Neural cell (in vitro differentiated cells): ENCODE measurements around the gene PYGO2. TPM values are rescaled to one million over a fixed set of nuclear protein-coding genes. Genes with fewer than 3 reads are reported as not detected.

Experiments
- H2AFZ ChIP-seq: fragments of 200-600, 300-800 bp; sonication (generic), shearing (Covaris generic); 2 replicates; pipeline ENCODE4 v1.6.0; 2014; ENCODE audit warnings: low read depth, mild to moderate bottlenecking, antibody characterized with exemption, low read length, moderate library complexity
- H3F3A ChIP-seq: fragments of 200-600 bp; shearing (Covaris generic); 2 replicates; pipeline ENCODE4 v1.6.1; 2016; ENCODE audit warnings: mild to moderate bottlenecking, moderate library complexity, mixed read lengths, antibody characterized with exemption, low read length; ENCODE audit not compliant: insufficient read depth, poor library complexity, severe bottlenecking
- H3K27ac ChIP-seq: fragments of 200-600, 300-800 bp; sonication (generic), shearing (Covaris generic); 2 replicates; pipeline ENCODE4 v1.5.1; 2014; ENCODE audit warnings: mild to moderate bottlenecking, low read length, moderate library complexity
- H3K27me3 ChIP-seq: fragments of 300-800, 200-600 bp; sonication (generic), shearing (Covaris generic); 2 replicates; pipeline ENCODE4 v1.6.0; 2014; ENCODE audit warnings: mild to moderate bottlenecking, low read depth, low read length, moderate library complexity; ENCODE audit not compliant: insufficient read depth
- H3K36me3 ChIP-seq: fragments of 300-800, 200-600 bp; sonication (generic), shearing (Covaris generic); 2 replicates; pipeline ENCODE4 v1.5.1; 2014; ENCODE audit warnings: mild to moderate bottlenecking, antibody characterized with exemption, low read length, moderate library complexity; ENCODE audit not compliant: insufficient read depth
- H3K4me2 ChIP-seq: fragments of 300-800, 200-600 bp; sonication (generic), shearing (Covaris generic); 2 replicates; pipeline ENCODE4 v1.6.0; 2014; ENCODE audit warnings: mild to moderate bottlenecking, low read length
- H3K4me3 ChIP-seq: fragments of 300-800, 200-600 bp; sonication (generic), shearing (Covaris generic); 2 replicates; pipeline ENCODE4 v1.5.1; 2014; ENCODE audit warnings: mild to moderate bottlenecking, low read length, moderate library complexity
- H3K79me2 ChIP-seq: fragments of 200-600 bp; shearing (Covaris generic); replicated peaks from 2 replicates; pipeline ENCODE4 v1.6.0; 2014; ENCODE audit warnings: mild to moderate bottlenecking, low read length, moderate library complexity; ENCODE audit not compliant: insufficient read depth
- H3K9ac ChIP-seq: fragments of 300-800, 200-600 bp; sonication (generic), shearing (Covaris generic); 2 replicates; pipeline ENCODE4 v1.6.1; 2016; ENCODE audit warnings: mild to moderate bottlenecking, low read length, mixed read lengths
- H3K9me2 ChIP-seq: fragments of 200-600 bp; shearing (Covaris generic); 2 replicates; pipeline ENCODE4 v1.6.1; 2016; ENCODE audit warnings: mild to moderate bottlenecking, low read length, mixed read lengths; ENCODE audit not compliant: insufficient read depth
- H3K9me3 ChIP-seq: fragments of 200-600, 300-800 bp; sonication (generic), shearing (Covaris generic); 2 replicates; pipeline ENCODE4 v1.6.1; 2016; ENCODE audit warnings: mild to moderate bottlenecking, mixed run types, low read length, moderate library complexity, mixed read lengths
- H4K20me1 ChIP-seq: fragments of 200-600 bp; shearing (Covaris generic); 2 replicates; pipeline ENCODE4 v1.6.1; 2016; ENCODE audit warnings: mild to moderate bottlenecking, mixed run types; ENCODE audit not compliant: insufficient read depth
- EP300 ChIP-seq: fragments of 450-650 bp; conservative IDR thresholded peaks from 2 replicates; pipeline ENCODE4 v1.6.1; 2014; ENCODE audit warnings: antibody characterized with exemption, mild to moderate bottlenecking, moderate library complexity; ENCODE audit not compliant: poor library complexity, severe bottlenecking
- EZH2 ChIP-seq: fragments of 200-600, 300-800 bp; shearing (Covaris generic), sonication (generic); IDR thresholded peaks from 2 replicates; pipeline ENCODE4 v1.6.1; 2014; ENCODE audit warnings: antibody characterized with exemption, low read length, borderline replicate concordance, mild to moderate bottlenecking; ENCODE audit not compliant: insufficient read depth, poor library complexity, severe bottlenecking
- MXI1 ChIP-seq: fragments of 450-650 bp; conservative IDR thresholded peaks from 2 replicates; pipeline ENCODE4 v1.6.1; 2014; ENCODE audit warnings: antibody characterized with exemption, mild to moderate bottlenecking; ENCODE audit not compliant: poor library complexity, severe bottlenecking
- POLR2AphosphoS5 ChIP-seq: IDR thresholded peaks from 2 replicates; pipeline ENCODE4 v1.6.1; 2012
- RAD21 ChIP-seq: fragments of 450-650 bp; conservative IDR thresholded peaks from 2 replicates; pipeline ENCODE4 v1.6.1; 2014; ENCODE audit warnings: antibody characterized with exemption, mild to moderate bottlenecking, moderate library complexity
- SMC3 ChIP-seq: fragments of 450-650 bp; conservative IDR thresholded peaks from 2 replicates; pipeline ENCODE4 v1.6.1; 2014; ENCODE audit warnings: antibody characterized with exemption, mild to moderate bottlenecking, moderate library complexity; ENCODE audit not compliant: poor library complexity
- TAF1 ChIP-seq: IDR thresholded peaks from 2 replicates; pipeline ENCODE4 v1.6.1; 2012; ENCODE audit warnings: low read depth
- polyA plus RNA-seq: library from polyadenylated mRNA; depleted of rRNA; stranded (reverse); fragments of >200 nt; gene quantifications from 2 replicates; pipeline ENCODE4 v1.2.3, GENCODE V29; 2014
- TF ChIP-seq, protein P1 (sequence below): IDR thresholded peaks from 2 replicates; pipeline ENCODE4 v1.6.1; 2012; ENCODE audit warnings: borderline replicate concordance
- TF ChIP-seq, protein P2 (sequence below): fragments of 450-650 bp; IDR thresholded peaks from 2 replicates; pipeline ENCODE4 v1.5.1; 2014; ENCODE audit warnings: antibody characterized with exemption, mild to moderate bottlenecking, moderate library complexity; ENCODE audit not compliant: poor library complexity, severe bottlenecking

Gene PYGO2
- polyA plus RNA-seq, 1 donor from 2014 or later, result 13.4 TPM

- Histone ChIP-seq H3K27me3 (no peaks in the 10 kb centered on the region), H3K27ac (no peak overlapping the region), H3K9me3 (no peaks in the 10 kb centered on the region), H2AFZ (no peak overlapping the region), H3K9ac (no peak overlapping the region), H3K36me3 (no peaks in the 10 kb centered on the region), H3K9me2 (no peaks in the 10 kb centered on the region), H3K4me3 (no peak overlapping the region), H3K79me2 (peaks cover 13% of the 10 kb centered on the region), H4K20me1 (no peaks in the 10 kb centered on the region), H3F3A (peaks cover 8% of the 10 kb centered on the region), H3K4me2 (no peak overlapping the region)
- TF ChIP-seq SMC3, result no peak
- no peak for TF ChIP-seq RAD21
- TF ChIP-seq EZH2, result no peak
- no peak for TF ChIP-seq EP300
- TF ChIP-seq, protein P1, sequence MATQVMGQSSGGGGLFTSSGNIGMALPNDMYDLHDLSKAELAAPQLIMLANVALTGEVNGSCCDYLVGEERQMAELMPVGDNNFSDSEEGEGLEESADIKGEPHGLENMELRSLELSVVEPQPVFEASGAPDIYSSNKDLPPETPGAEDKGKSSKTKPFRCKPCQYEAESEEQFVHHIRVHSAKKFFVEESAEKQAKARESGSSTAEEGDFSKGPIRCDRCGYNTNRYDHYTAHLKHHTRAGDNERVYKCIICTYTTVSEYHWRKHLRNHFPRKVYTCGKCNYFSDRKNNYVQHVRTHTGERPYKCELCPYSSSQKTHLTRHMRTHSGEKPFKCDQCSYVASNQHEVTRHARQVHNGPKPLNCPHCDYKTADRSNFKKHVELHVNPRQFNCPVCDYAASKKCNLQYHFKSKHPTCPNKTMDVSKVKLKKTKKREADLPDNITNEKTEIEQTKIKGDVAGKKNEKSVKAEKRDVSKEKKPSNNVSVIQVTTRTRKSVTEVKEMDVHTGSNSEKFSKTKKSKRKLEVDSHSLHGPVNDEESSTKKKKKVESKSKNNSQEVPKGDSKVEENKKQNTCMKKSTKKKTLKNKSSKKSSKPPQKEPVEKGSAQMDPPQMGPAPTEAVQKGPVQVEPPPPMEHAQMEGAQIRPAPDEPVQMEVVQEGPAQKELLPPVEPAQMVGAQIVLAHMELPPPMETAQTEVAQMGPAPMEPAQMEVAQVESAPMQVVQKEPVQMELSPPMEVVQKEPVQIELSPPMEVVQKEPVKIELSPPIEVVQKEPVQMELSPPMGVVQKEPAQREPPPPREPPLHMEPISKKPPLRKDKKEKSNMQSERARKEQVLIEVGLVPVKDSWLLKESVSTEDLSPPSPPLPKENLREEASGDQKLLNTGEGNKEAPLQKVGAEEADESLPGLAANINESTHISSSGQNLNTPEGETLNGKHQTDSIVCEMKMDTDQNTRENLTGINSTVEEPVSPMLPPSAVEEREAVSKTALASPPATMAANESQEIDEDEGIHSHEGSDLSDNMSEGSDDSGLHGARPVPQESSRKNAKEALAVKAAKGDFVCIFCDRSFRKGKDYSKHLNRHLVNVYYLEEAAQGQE, result no peak
- TF ChIP-seq TAF1, result no peak
- TF ChIP-seq, protein P2, sequence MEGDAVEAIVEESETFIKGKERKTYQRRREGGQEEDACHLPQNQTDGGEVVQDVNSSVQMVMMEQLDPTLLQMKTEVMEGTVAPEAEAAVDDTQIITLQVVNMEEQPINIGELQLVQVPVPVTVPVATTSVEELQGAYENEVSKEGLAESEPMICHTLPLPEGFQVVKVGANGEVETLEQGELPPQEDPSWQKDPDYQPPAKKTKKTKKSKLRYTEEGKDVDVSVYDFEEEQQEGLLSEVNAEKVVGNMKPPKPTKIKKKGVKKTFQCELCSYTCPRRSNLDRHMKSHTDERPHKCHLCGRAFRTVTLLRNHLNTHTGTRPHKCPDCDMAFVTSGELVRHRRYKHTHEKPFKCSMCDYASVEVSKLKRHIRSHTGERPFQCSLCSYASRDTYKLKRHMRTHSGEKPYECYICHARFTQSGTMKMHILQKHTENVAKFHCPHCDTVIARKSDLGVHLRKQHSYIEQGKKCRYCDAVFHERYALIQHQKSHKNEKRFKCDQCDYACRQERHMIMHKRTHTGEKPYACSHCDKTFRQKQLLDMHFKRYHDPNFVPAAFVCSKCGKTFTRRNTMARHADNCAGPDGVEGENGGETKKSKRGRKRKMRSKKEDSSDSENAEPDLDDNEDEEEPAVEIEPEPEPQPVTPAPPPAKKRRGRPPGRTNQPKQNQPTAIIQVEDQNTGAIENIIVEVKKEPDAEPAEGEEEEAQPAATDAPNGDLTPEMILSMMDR, result no peak
- TF ChIP-seq MXI1, result no peak
- no peak for TF ChIP-seq POLR2AphosphoS5
Observed at GRCh38 chr1:154953611-154954038, 8.0 kb downstream of the PYGO2 start.

DNA sequence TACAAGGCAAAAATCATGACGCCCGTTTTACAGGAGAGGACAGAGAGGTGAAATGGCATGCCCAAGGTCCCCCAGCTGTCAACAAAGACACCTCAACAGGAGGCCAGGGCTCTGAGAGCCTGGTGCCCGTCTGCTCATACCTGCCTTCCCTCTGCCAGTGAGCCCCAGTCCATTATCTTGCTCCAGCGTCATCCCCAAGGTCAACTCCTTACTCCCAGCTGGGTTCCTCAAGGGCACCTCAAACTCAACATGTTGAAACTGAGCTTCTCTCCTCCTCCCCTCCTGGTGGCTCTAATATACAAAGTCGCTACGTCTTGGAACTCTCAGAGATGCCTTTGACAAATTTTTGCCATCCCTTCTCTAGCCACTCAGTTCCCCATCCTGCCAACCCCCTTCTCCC, 8.9 kb downstream of the PYGO2 start:
- peaks cover 13% of the 10 kb centered on the region for H3K79me2 ChIP-seq
- H3K9me3 ChIP-seq, result no peaks in the 10 kb centered on the region
- H3K9ac ChIP-seq, result no peak overlapping the region
- H3F3A ChIP-seq, result peaks cover 8% of the 10 kb centered on the region
- no peaks in the 10 kb centered on the region for H4K20me1 ChIP-seq
- H3K27ac ChIP-seq, result no peak overlapping the region
- no peak overlapping the region for H3K4me2 ChIP-seq
- H2AFZ ChIP-seq, result no peak overlapping the region
- H3K36me3 ChIP-seq, result no peaks in the 10 kb centered on the region
- H3K4me3 ChIP-seq, result no peak overlapping the region
- H3K9me2 ChIP-seq, result no peaks in the 10 kb centered on the region
- no peak for TF ChIP-seq EZH2
- no peak for TF ChIP-seq EP300
- TF ChIP-seq, protein P2, result no peak
- no peak for TF ChIP-seq POLR2AphosphoS5
- no peak for TF ChIP-seq MXI1
- no peak for TF ChIP-seq TAF1
- TF ChIP-seq, protein P1, result no peak
- TF ChIP-seq RAD21, result no peak
- TF ChIP-seq SMC3, result no peak
- no peaks in the 10 kb centered on the region for H3K27me3 ChIP-seq
